Activated T-helper 1 cell treated with Interleukin-2 at 50 U/mL for 16 hours (primary cell): Measurements from ENCODE around the gene CASK.
"Not testable (repeated sequence)": the region's sequence is repeated elsewhere in the genome, so short reads cannot be mapped to it uniquely, and the experiment has no call there.

Experiments
- DNase-seq: peaks from one replicate; pipeline ENCODE4 v3.0.0-alpha.2; 2020; ENCODE audit warnings: low read depth

The CASK gene

GRCh38 chrX:41732260-41732659 is 191.1 kb downstream of the CASK start:
- DNase-seq = no peak

DNA sequence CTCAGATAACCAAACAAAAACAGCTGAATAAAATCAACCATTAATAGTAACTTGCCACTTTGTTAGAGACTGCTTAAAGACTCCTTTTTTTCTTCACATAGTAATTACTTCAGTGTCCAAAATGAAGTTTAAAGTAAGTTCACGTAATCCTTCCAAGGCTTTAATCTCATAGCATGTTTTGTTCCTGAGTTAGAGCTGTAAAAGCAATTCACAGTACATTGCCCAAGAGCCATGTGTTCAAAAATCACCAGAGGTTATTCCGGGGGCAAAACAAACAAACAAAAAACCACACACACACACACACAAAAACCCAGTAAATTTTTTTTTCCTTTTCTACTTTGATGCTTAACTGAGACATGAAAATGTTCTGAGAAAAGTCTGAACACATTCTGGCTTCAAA is 193.3 kb downstream of the CASK start:
- DNase-seq = no peak

- DNase-seq = no peak
These were observed 195.2 kb downstream of the CASK start for GRCh38 chrX:41728125-41728524.

DNA sequence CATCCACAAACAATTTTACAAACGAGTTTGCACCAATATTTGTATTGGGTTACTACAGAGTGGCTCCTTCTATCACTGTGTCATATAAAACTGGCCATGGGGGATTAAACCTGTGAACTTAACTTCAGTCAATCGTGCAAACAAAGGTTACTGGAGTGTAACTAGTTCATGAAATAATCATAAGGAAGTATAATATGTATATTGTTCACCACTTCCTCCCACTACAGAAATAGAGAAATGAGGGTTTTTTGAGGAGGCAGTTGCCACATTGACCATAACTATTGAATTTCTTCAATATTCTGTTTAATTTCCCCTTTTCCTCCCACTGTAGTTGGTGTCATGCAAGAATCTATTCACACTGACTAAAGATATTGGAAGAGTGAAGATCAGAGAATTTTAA is 199.5 kb downstream of the CASK start, which contains the start of gene GPR82:
Gene GPR82 (plus strand): TSS at position 356 of the 400 bp plus-strand sequence. CDS start 2,846 bp downstream, outside the sequence.
- no peak for DNase-seq

GRCh38 chrX:41722816-41723618 is 200.3 kb downstream of the CASK start:
- DNase-seq = no peak

DNA sequence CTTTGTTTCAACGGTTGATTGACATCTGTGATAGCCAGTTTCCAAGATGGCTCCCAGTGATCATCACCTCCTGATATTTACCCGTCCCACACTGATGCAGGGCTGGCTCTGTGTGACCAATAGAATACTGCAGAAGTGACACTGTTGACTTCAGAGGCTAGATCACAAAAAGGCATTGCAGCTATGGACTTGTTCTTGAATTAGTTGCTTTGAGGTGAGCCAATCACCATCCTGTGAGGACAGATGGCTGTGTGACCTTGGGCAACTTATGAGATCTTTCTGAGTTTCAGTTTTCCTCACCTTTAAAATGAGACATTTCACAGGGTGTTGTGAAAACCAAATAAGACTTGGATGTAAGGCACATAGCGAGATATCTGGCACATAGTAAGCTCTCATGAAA is 201.1 kb downstream of the CASK start:
- DNase-seq = no peak

- no peak for DNase-seq
These were observed 201.8 kb downstream of the CASK start for GRCh38 chrX:41721590-41721989.

DNA sequence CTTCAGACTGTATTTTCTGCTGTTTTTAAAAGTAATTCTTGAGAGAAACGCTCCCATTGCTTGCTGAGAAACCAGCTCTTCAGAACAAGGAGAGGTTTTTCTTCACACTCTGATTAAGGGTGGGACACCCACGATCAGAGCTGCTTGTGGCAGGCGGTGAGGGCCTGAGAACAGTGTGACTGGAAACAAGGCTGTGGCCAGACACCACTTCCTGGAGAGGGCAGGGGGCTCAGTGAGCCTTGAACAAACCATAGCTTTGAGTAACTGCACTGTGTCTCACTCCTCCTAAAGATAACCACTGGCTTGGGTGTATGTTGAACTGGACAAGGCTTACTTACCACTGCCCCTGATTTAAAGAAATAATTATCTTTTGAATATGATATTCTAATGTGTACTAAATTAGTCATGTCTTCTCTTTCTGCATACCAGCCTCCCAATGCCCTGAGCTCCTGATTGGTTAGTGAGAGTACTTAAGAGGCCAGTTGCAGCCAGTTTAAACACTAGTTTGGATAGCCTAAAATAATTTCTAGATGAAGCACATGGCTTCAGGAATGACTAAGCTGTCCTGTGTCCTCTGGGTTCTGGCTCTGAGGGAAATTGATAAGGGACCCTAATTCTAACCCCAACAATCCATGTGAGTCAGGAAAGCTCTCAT is 203.1 kb downstream of the CASK start:
- no peak for DNase-seq

DNA sequence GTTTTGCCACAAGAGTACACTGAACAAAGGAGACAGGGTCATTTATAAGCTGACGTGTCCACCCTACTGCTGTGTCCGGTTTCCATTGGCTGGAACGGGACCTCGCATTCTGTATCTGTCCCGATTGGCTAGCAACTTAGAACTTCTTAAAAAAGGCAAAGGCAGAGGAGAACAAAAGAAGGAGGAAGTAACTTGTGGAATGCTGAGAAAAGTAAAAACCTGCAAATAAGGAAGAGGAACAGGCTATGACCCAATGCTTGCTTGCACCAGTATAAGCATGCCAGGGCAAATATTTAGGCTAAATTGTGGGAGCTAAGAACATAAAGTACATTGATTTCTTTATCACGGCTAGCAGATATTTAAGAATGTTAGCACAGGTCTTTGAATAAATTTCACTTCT is 203.7 kb downstream of the CASK start:
- not testable (repeated sequence) for DNase-seq

GRCh38 chrX:41718481-41719235 is 204.7 kb downstream of the CASK start:
- DNase-seq = no peak

- DNase-seq = no peak
These were observed 206.4 kb downstream of the CASK start for GRCh38 chrX:41716767-41717473.

DNA sequence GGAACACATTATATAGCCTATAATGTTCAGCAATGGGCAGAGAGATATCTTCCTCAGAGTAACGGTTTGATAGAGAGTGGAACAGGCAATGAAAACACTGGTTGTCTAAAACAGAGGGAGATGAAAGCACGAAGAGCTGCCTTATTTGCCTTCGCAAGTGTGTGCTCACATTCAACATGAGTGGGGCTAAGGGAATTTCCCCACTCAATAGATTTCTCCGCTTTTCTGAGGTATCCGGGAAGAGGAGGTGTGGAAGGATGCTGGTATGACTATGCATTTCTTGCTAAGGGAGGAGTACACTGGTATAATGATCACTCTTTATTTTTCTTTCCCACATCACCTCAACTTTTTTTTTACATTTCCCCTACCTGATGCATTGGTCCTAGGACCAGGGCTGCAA is 207.1 kb downstream of the CASK start:
- DNase-seq = no peak

DNA sequence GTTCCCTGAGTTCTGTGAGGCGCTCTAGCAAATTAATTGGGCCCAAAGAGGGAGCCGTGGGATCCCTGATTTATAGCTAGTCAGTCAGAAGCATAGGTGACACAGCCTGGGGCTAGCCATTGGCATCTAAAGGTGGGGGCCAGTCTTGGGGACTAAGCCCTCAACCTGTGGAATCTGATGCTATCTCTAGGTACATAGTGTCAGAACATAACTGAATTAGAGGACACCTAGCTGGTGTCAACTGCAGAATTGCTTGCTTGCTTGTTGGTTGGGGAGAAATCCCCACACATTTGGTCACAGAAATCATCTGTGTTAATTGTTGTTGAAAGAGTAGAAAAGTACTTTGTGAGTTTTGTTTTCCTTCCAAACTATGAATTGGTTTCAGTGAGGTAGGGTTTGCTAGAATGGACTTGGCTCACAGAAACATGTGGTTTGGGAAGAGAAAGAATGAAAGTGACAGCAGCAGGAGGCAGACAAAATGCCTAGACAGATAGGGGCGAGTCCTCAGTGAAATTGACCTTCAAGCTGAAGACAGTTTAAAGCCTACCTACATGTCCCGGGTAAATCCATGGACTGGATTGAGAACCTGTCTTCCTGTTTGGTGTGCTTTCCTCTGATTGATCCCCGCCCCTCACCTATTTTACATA is 212.2 kb downstream of the CASK start:
- no peak for DNase-seq

DNA sequence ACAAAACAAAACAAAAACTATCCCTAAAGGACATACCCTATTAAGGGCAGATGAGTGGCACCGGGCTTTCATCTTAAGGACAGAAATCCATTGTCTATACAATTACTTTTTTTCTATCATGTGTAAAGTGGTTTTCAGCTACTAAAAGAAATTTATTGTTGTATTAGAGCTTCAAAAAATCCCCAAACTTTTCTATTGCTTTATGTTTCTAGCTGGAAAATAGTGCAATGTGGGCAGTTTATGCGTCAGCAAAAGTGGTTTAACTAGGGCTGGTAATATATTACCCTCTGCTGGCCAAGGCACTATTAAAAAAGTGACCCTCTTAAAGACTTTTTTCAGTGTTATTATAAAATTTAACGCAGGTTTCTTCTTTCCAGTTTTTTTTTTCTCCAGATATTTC is 214.9 kb downstream of the CASK start:
- no peak for DNase-seq

- no peak for DNase-seq
These were observed 216.1 kb downstream of the CASK start for GRCh38 chrX:41707218-41707617.

DNA sequence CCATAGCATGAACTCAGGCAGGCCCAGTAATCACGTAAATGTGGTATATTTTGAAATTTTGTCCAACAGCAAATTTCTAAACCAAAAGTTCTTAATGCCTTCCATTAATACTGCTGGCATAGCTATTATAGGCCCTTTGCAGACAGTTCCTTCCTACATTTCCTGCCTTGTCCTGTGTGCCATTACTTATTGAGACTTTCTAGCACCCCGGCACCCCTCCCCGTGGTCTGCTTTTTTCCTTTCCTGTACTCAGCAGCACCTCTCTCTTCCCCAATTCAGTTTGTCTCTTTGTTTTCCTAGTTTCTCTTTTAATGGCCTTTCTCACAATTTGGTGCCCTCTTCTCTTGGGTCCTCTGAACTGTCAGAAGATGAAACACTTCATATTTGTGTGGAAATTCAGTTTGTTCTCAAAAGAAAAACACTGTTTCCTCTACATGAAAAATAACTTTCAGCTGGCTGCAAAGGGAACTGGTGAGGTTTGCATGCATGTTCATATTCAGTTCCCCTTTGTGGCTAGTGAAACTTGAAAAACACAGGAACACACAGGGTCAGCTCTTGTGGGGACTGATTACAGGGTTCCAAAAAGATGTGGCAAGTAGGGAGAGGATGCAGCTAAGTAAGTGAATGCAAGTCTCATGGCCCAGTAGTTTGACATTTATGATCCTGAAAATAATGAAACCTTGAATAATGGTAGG is 217.5 kb downstream of the CASK start:
- DNase-seq = no peak

DNA sequence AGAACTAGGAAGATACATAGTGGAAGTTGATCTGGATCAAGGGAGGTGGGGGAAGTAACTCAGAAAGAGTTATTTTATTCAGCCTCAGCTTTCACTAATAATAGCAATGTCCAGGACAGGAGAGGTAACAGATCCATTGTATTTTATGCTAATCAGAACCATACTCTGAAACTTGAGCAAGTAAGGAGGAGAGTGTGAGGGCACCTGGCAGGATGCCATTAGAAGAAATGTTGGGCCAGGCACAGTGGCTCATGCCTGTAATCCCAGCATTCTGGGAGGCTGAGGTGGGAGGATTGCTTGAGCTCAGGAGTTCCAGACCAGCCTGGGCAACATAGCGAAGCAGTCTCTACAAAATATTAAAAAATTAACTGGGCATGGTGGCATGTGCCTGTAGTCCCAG is 218.3 kb downstream of the CASK start:
- DNase-seq = no peak

GRCh38 chrX:41703574-41704029 is 219.8 kb downstream of the CASK start:
- no peak for DNase-seq

GRCh38 chrX:41695426-41695825 is 227.9 kb downstream of the CASK start:
- no peak for DNase-seq

GRCh38 chrX:41693024-41693423 is 230.3 kb downstream of the CASK start:
- DNase-seq = no peak

GRCh38 chrX:41692162-41692749 is 231.1 kb downstream of the CASK start:
- no peak for DNase-seq
